PC-3 (cell line): ENCODE data around the gene TRPM2. TPM values are rescaled to one million over a fixed set of nuclear protein-coding genes. Genes with fewer than 3 reads are reported as not detected.

Source experiments
- ATAC-seq: fragments of 200-7000 bp; cut with Tn5 transposase; 2 replicates; pipeline ENCODE4 v1.9.1; 2020; ENCODE audit warnings: mild to moderate bottlenecking, moderate library complexity
- BruUV-seq: library from RNA; stranded (reverse); fragments of 400-500 nt; replicated peaks from 2 replicates; lab custom pipeline; 2021; lab: Mats Ljungman, UMichigan
- CTCF ChIA-PET: fragments of 300-600 bp; sonication (Branson Sonifier 250); formaldehyde crosslinking; loops from one replicate; lab custom pipeline; 2022; ENCODE audit warnings: antibody characterized with exemption; lab: Charles Lee
- POLR2A ChIA-PET: fragments of 300-600 bp; sonication (Branson Sonifier 250); formaldehyde crosslinking; loops from one replicate; lab custom pipeline; 2022; ENCODE audit warnings: antibody characterized with exemption; ENCODE audit not compliant: unreplicated experiment; lab: Charles Lee
- DNase-seq: peaks from one replicate; pipeline ENCODE4 v3.0.0-alpha.2; 2015
- H2AFZ ChIP-seq: fragments of 300-600 bp; sonication (generic); 2 replicates; pipeline ENCODE4 v1.6.0; 2016; ENCODE audit warnings: antibody characterized with exemption, low read length
- H3F3A ChIP-seq: fragments of 300-600 bp; sonication (generic); one replicate; pipeline ENCODE4 v1.6.0; 2017; ENCODE audit warnings: antibody characterized with exemption, low read length, control low read depth, mild to moderate bottlenecking; ENCODE audit not compliant: unreplicated experiment
- H3K27ac ChIP-seq: fragments of 300-600 bp; sonication (generic); 2 replicates; pipeline ENCODE4 v1.5.1; 2016; ENCODE audit warnings: mild to moderate bottlenecking, low read length
- H3K27me3 ChIP-seq: fragments of 300-600 bp; sonication (generic); 2 replicates; pipeline ENCODE4 v1.6.1; 2016; ENCODE audit warnings: low read length, mixed read lengths
- H3K36me3 ChIP-seq: fragments of 300-600 bp; sonication (generic); 2 replicates; pipeline ENCODE4 v1.6.1; 2016; ENCODE audit warnings: low read depth, mixed run types, low read length, mixed read lengths
- H3K4me1 ChIP-seq: fragments of 300-600 bp; sonication (generic); 2 replicates; pipeline ENCODE4 v1.5.1; 2016; ENCODE audit warnings: low read length; ENCODE audit not compliant: insufficient read depth
- H3K4me2 ChIP-seq: fragments of 300-600 bp; sonication (generic); 2 replicates; pipeline ENCODE4 v1.6.0; 2016; ENCODE audit warnings: low read length
- H3K4me3 ChIP-seq: fragments of 300-600 bp; sonication (generic); 2 replicates; pipeline ENCODE4 v1.5.1; 2016; ENCODE audit warnings: mild to moderate bottlenecking, low read length, mixed read lengths
- H3K79me2 ChIP-seq: fragments of 300-600 bp; sonication (generic); 2 replicates; pipeline ENCODE4 v1.6.1; 2017; ENCODE audit warnings: low read length, mixed read lengths
- H3K9ac ChIP-seq: fragments of 300-600 bp; sonication (generic); 2 replicates; pipeline ENCODE4 v1.6.0; 2016; ENCODE audit warnings: mild to moderate bottlenecking, low read length
- H3K9me2 ChIP-seq: fragments of 300-600 bp; sonication (generic); replicated peaks from 2 replicates; pipeline ENCODE4 v1.6.1; 2016; ENCODE audit warnings: mixed run types, low read length, mixed read lengths
- H3K9me3 ChIP-seq: fragments of 300-600 bp; sonication (generic); 2 replicates; pipeline ENCODE4 v1.6.1; 2016; ENCODE audit warnings: low read length, mixed read lengths
- H4K20me1 ChIP-seq: fragments of 300-600 bp; sonication (generic); 2 replicates; pipeline ENCODE4 v1.6.1; 2016; ENCODE audit warnings: low read length, mixed read lengths
- CTCF ChIP-seq: fragments of 300-600 bp; sonication (generic); conservative IDR thresholded peaks from 2 replicates; pipeline ENCODE4 v1.5.1; 2017; ENCODE audit warnings: antibody characterized with exemption, low read depth, mild to moderate bottlenecking, low read length
- EZH2 ChIP-seq: fragments of 300-600 bp; sonication (generic); IDR thresholded peaks from one replicate; pipeline ENCODE4 v1.6.1; 2017; ENCODE audit warnings: antibody characterized with exemption, mild to moderate bottlenecking, low read length; ENCODE audit not compliant: unreplicated experiment
- EZH2phosphoT487 ChIP-seq: fragments of 300-600 bp; sonication (generic); IDR thresholded peaks from 2 replicates; pipeline ENCODE4 v1.6.1; 2018; ENCODE audit warnings: mild to moderate bottlenecking, antibody characterized with exemption, low read length, borderline replicate concordance
- intact Hi-C: fragments of 100-400 bp; cut with micrococcal nuclease; formaldehyde crosslinking; loops from 2 replicates; pipeline ENCODE4 v1.9.0; 2023
- total RNA-seq: library from RNA; depleted of rRNA; stranded (reverse); fragments of >200 nt; gene quantifications from 2 replicates; pipeline ENCODE4 v1.2.3, GENCODE V29; 2014

Gene TRPM2
- total RNA-seq, 1 experiment from 2014 or later: 50.0 TPM

- Histone ChIP-seq H3K36me3 (peaks cover 8% of the 10 kb centered on the region), H3K27ac (no peak overlapping the region), H3K27me3 (no peaks in the 10 kb centered on the region), H3K4me1 (no peaks in the 10 kb centered on the region), H2AFZ (no peak overlapping the region), H3K9me2 (no peaks in the 10 kb centered on the region), H3K79me2 (no peaks in the 10 kb centered on the region), H3F3A (no peaks in the 10 kb centered on the region), H3K9me3 (no peaks in the 10 kb centered on the region), H3K4me3 (no peak overlapping the region), H3K9ac (no peak overlapping the region), H4K20me1 (no peaks in the 10 kb centered on the region), H3K4me2 (no peak overlapping the region)
- ChIA-PET POLR2A (no interaction called here), CTCF (no interaction called here)
- intact Hi-C loops: no loop called here
- DNase-seq (no peak), ATAC-seq (no peak)
- TF ChIP-seq EZH2phosphoT487 (no peak), CTCF (no peak), EZH2 (no peak)
- TSS peak; percentile 10 for BruUV-seq
These were observed 26.5 kb upstream of the TRPM2 start for GRCh38 chr21:44326716-44327602.

- Histone ChIP-seq H3K4me3 (no peak overlapping the region), H3K4me1 (no peaks in the 10 kb centered on the region), H3K4me2 (no peak overlapping the region), H3K9ac (no peak overlapping the region), H3K79me2 (no peaks in the 10 kb centered on the region), H3F3A (no peaks in the 10 kb centered on the region), H2AFZ (no peak overlapping the region), H3K9me2 (no peaks in the 10 kb centered on the region), H3K27ac (no peak overlapping the region), H3K9me3 (no peaks in the 10 kb centered on the region), H3K36me3 (peaks cover 8% of the 10 kb centered on the region), H4K20me1 (no peaks in the 10 kb centered on the region), H3K27me3 (no peaks in the 10 kb centered on the region)
- TF ChIP-seq CTCF (no peak), EZH2phosphoT487 (no peak), EZH2 (no peak)
- intact Hi-C loops: no loop called here
- ATAC-seq (no peak), DNase-seq (no peak)
- BruUV-seq: no TSS peak
- ChIA-PET CTCF (no interaction called here), POLR2A (no interaction called here)
These were observed 25.8 kb upstream of the TRPM2 start for GRCh38 chr21:44327603-44327974.

GRCh38 chr21:44328242-44328895 is 25.1 kb upstream of the TRPM2 start:
- Histone ChIP-seq H3K36me3 (peaks cover 8% of the 10 kb centered on the region), H3K4me3 (no peak overlapping the region), H4K20me1 (no peaks in the 10 kb centered on the region), H3K9ac (no peak overlapping the region), H3K4me2 (no peak overlapping the region), H3K4me1 (no peaks in the 10 kb centered on the region), H3F3A (no peaks in the 10 kb centered on the region), H3K27me3 (no peaks in the 10 kb centered on the region), H3K79me2 (no peaks in the 10 kb centered on the region), H2AFZ (no peak overlapping the region), H3K9me2 (no peaks in the 10 kb centered on the region), H3K27ac (no peak overlapping the region), H3K9me3 (no peaks in the 10 kb centered on the region)
- CTCF ChIA-PET: no interaction called here
- POLR2A ChIA-PET: no interaction called here
- ATAC-seq: no peak
- DNase-seq: no peak
- BruUV-seq: no TSS peak
- intact Hi-C loops: no loop called here
- TF ChIP-seq EZH2phosphoT487 (no peak), CTCF (no peak), EZH2 (no peak)
